CD4-positive, CD25-positive, alpha-beta regulatory T cell (primary cell): Measurements from ENCODE around the gene AFG1L. TPM values are rescaled to one million over a fixed set of nuclear protein-coding genes. Genes with fewer than 3 reads are reported as not detected.
"Not testable (repeated sequence)": the region's sequence is repeated elsewhere in the genome, so short reads cannot be mapped to it uniquely, and the experiment has no call there.

Source experiments
- ATAC-seq, 2 donors: fragments of 150-1000 bp; cut with Tn5 transposase; one replicate each; pipeline ENCODE4 v1.10.0; 2021; ENCODE audit warnings: low read depth in 2 of 2, moderate number of reproducible peaks in 2 of 2, moderate library complexity in 1 of 2
- DNase-seq, 3 donors: peaks; one replicate each; pipeline versions ENCODE4 v3.0.0 to v3.0.0-alpha.2; 2012 to 2022; ENCODE audit warnings: mixed read lengths in 1 of 3
- H3K27ac ChIP-seq: one replicate; pipeline ENCODE4 v1.7.0; 2013; ENCODE audit warnings: mild to moderate bottlenecking, low read length; ENCODE audit not compliant: insufficient read depth, poor library complexity, severe bottlenecking
- H3K27me3 ChIP-seq: one replicate; pipeline ENCODE4 v1.7.0; 2013; ENCODE audit warnings: low read length; ENCODE audit not compliant: control insufficient read depth, insufficient read depth
- H3K36me3 ChIP-seq: one replicate; pipeline ENCODE4 v1.7.0; 2013; ENCODE audit warnings: mild to moderate bottlenecking, low read length, moderate library complexity; ENCODE audit not compliant: control insufficient read depth, insufficient read depth
- H3K4me1 ChIP-seq: 2 replicates; pipeline ENCODE4 v1.7.0; 2013; ENCODE audit warnings: mild to moderate bottlenecking, low read length; ENCODE audit not compliant: insufficient read depth, control insufficient read depth, poor library complexity, severe bottlenecking
- H3K4me3 ChIP-seq: one replicate; pipeline ENCODE4 v1.7.0; 2013; ENCODE audit warnings: low read depth, mild to moderate bottlenecking, low read length, moderate library complexity
- H3K9me3 ChIP-seq, 2 experiments: 1 replicate in 1 of 2; 2 replicates in 1 of 2; pipeline ENCODE4 v1.7.0; 2013; ENCODE audit warnings: low read length in 2 of 2, mild to moderate bottlenecking in 1 of 2, moderate library complexity in 1 of 2; ENCODE audit not compliant: control insufficient read depth in 2 of 2
- H3K27ac Mint-ChIP-seq, 3 donors: one replicate each; pipeline ENCODE4 v1.8.0; 2020 to 2022; ENCODE audit warnings: mild to moderate bottlenecking in 3 of 3, mixed read lengths in 3 of 3, moderate library complexity in 2 of 3
- H3K27me3 Mint-ChIP-seq: one replicate; pipeline ENCODE4 v1.8.0; 2022; ENCODE audit warnings: mild to moderate bottlenecking, mixed read lengths
- H3K36me3 Mint-ChIP-seq: one replicate; pipeline ENCODE4 v1.8.0; 2020; ENCODE audit warnings: mixed read lengths
- H3K4me1 Mint-ChIP-seq, 4 donors: one replicate each; pipeline ENCODE4 v1.8.0; 2020 to 2022; ENCODE audit warnings: mixed read lengths in 4 of 4, mild to moderate bottlenecking in 1 of 4
- H3K4me3 Mint-ChIP-seq, 4 donors: one replicate each; pipeline ENCODE4 v1.8.0; 2020 to 2022; ENCODE audit warnings: mild to moderate bottlenecking in 4 of 4, mixed read lengths in 4 of 4, moderate library complexity in 3 of 4
- H3K9me3 Mint-ChIP-seq, 7 donors: one replicate each; pipeline ENCODE4 v1.8.0; 2020 to 2022; ENCODE audit warnings: mixed read lengths in 7 of 7, mild to moderate bottlenecking in 3 of 7, moderate library complexity in 2 of 7
- polyA plus RNA-seq, 4 donors: library from polyadenylated mRNA; unstranded; fragments of 300-500 nt; fragmentation: Illumina TruSeq; gene quantifications; one replicate each; pipeline ENCODE4 v1.2.3, GENCODE V29; 2021
- total RNA-seq: library from RNA; stranded (reverse); gene quantifications from one replicate; pipeline ENCODE4 v1.2.3, GENCODE V29; 2022

Gene AFG1L
- total and polyA plus RNA-seq, 5 donors from 2014 or later, result 0.55 to 4.4 (median 2.2) TPM

DNA sequence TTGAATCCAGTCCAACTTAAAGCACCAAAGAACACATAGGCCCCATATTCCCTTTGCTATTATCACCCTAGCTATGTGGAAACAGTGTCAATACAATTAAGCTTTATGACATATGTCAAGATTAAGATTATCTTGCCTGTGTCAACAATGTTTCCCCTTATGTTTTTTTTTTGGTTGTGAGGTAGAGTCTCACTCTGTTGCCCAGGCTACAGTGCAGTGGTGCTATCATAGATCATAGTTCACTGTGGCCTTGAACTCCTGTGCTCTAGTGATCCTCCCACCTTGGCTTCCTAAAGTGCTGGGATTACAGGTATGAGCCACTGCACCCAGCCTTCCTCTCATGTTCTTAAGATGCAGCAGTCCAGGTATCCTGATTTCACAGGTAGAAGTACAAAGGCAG is 17.8 kb downstream of the AFG1L start:
- no peak overlapping the region for H3K27ac Mint-ChIP-seq
- no peak overlapping the region for H3K4me3 Mint-ChIP-seq
- H3K27me3 ChIP-seq, result no peaks in the 10 kb centered on the region
- no peaks in the 10 kb centered on the region for H3K36me3 Mint-ChIP-seq
- DNase-seq (no peak), ATAC-seq (no peak)
- H3K4me1 Mint-ChIP-seq, result peaks cover 0 to 6% (median 1%) of the 10 kb centered on the region in 4 donors
- H3K9me3 ChIP-seq, result no peaks in the 10 kb centered on the region
- H3K27me3 Mint-ChIP-seq, result no peaks in the 10 kb centered on the region
- H3K4me3 ChIP-seq, result no peak overlapping the region
- no peaks in the 10 kb centered on the region for H3K36me3 ChIP-seq
- no peak overlapping the region for H3K27ac ChIP-seq
- no peaks in the 10 kb centered on the region for H3K4me1 ChIP-seq
- H3K9me3 Mint-ChIP-seq, result no peaks in the 10 kb centered on the region

DNA sequence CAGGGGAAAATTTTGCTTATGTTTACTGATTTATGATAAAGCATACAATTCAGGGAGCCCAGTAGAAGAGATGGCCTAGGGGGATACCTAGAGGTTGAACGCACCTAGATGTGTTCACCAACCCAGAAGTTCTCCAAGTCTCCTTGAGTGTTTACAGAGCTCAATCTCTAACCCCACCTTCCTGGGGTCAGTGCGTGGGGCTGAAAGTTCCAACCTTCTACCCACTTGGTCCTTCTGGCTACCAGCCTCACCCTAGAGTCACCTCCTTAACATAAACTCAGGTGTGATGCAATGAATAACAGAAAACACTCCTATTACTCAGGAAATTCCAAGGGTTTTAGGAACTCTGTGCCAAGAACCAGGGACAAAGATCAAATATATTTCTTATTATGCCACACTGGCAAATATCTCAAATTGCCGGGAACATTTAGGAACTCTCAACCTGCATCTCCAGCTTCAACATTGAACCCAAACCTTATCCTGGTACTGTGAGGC is 26.4 kb downstream of the AFG1L start:
- ATAC-seq (no peak), DNase-seq (no peak)
- Histone ChIP-seq H3K9me3 (no peaks in the 10 kb centered on the region), H3K4me1 (no peaks in the 10 kb centered on the region), H3K27ac (no peak overlapping the region), H3K27me3 (no peaks in the 10 kb centered on the region), H3K36me3 (no peaks in the 10 kb centered on the region), H3K4me3 (no peak overlapping the region)
- Mint-ChIP-seq H3K4me3 (no peak overlapping the region), H3K36me3 (peaks cover 12% of the 10 kb centered on the region), H3K9me3 (no peaks in the 10 kb centered on the region), H3K27me3 (no peaks in the 10 kb centered on the region), H3K4me1 (no peaks in the 10 kb centered on the region), H3K27ac (no peak overlapping the region)

DNA sequence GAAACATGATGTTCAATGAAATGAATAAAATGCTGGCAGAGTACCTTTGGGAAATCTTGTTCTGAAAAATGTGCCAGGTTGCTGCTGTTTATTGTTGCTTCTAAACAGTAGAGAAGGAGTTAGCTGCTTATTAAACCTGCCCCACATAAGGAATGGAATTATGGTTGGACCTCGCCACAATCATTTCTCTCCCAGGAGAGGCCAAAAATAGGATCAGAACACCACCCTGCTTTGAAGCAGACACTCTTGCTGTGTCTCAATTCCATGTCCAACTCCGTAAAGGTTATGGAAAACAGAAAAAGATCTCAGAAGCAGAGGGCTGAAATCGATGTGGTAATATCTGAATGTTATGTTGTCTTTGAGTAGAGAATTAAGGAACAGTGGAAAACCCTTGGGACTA is 27.9 kb downstream of the AFG1L start:
- Mint-ChIP-seq H3K36me3 (peaks cover 24% of the 10 kb centered on the region), H3K4me1 (no peaks in the 10 kb centered on the region), H3K27ac (no peak overlapping the region), H3K4me3 (no peak overlapping the region), H3K27me3 (no peaks in the 10 kb centered on the region), H3K9me3 (no peaks in the 10 kb centered on the region)
- Histone ChIP-seq H3K27ac (no peak overlapping the region), H3K4me1 (no peaks in the 10 kb centered on the region), H3K27me3 (no peaks in the 10 kb centered on the region), H3K4me3 (no peak overlapping the region), H3K9me3 (no peaks in the 10 kb centered on the region), H3K36me3 (peaks cover 5% of the 10 kb centered on the region)
- DNase-seq (no peak), ATAC-seq (no peak)

DNA sequence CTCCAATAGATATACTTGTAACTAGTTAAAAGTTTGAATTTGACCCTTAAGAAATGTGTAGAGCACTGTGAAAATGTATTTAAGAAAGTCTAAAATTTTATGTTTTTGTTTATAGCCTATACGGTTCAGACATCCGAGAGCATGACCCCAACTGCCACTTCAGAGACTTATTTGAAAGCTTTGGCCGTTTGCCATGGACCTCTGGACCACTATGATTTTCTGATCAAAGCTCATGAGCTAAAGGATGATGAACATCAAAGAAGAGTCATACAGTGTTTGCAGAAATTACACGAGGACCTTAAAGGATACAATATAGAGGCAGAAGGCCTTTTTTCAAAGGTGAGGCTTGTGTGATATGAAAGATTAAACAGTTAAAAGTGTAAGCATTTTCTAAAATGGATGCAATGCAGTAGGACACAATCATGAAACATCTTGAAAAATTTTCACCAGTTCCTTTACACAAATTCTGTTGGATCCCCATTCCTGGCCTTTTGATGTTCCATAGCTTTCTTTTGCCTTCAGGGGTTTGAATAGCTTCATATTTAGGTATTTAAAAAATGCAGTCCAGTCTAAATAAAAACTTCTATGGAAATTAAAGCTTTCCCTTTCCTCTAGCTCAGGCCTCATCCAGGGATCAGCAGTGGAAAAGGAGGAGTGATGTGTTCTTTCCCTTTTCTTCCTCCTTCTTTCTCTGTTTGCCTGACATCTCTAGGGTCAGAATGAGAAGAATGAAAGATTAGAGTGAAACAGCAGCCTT is 29.0 kb downstream of the AFG1L start:
- no peaks in the 10 kb centered on the region for H3K4me1 Mint-ChIP-seq
- Histone ChIP-seq H3K9me3 (no peaks in the 10 kb centered on the region), H3K4me3 (no peak overlapping the region), H3K27me3 (no peaks in the 10 kb centered on the region), H3K36me3 (peaks cover 7% of the 10 kb centered on the region), H3K27ac (no peak overlapping the region), H3K4me1 (no peaks in the 10 kb centered on the region)
- H3K9me3 Mint-ChIP-seq, result no peaks in the 10 kb centered on the region
- peaks cover 30% of the 10 kb centered on the region for H3K36me3 Mint-ChIP-seq
- DNase-seq (no peak), ATAC-seq (no peak)
- H3K27ac Mint-ChIP-seq, result no peak overlapping the region
- no peak overlapping the region for H3K4me3 Mint-ChIP-seq
- no peaks in the 10 kb centered on the region for H3K27me3 Mint-ChIP-seq

DNA sequence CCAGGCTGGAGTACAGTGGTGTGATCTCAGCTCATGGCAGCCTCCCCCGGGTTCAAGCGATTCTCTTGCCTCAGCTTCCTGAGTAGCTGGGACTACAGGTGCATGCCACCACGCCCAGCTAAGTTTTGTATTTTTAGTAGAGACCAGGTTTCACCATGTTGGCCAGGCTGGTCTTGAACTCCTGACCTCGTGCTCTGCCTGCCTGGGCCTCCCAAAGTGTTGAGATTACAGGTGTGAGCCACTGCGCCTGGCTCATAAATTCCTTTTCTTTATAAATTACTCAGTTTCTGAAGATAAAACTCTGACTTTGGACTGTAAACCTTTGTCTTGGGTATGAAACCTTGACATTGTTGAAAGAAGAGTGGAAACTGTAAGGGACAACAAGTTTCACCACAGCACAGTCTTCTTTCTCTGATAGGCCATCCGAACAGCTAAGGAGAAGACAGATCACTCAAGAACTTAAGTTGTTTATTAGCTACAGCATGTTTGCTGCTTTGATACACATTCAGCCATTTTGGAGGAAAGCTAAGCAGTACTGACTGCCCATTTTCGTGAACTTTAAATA is 35.4 kb downstream of the AFG1L start:
- H3K9me3 Mint-ChIP-seq, H3K27ac Mint-ChIP-seq: not testable (repeated sequence)

DNA sequence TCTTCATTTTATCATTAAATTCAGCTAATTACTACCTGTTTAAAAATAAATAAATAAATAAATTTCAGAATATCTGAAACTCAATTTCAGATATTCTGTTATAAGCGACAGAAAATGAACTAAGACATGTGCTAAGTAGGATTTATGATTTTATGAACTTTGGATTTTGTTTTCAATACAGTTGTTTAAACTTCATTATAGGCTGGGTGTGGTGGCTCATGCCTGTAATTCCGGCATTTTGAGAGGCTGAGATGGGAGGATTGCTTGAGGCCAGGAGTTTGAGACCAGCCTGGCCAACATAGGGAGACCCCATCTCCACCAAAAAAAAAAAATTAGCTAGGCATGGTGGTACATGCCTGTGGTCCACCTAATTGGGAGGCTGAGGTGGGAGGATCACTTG is 36.0 kb downstream of the AFG1L start:
- DNase-seq, result no peak
- Histone ChIP-seq H3K27me3 (no peaks in the 10 kb centered on the region), H3K36me3 (peaks cover 7% of the 10 kb centered on the region), H3K4me3 (no peak overlapping the region), H3K27ac (no peak overlapping the region), H3K4me1 (no peaks in the 10 kb centered on the region), H3K9me3 (no peaks in the 10 kb centered on the region)
- H3K9me3 Mint-ChIP-seq, result peaks cover 0 to 1% (median 0%) of the 10 kb centered on the region in 7 donors
- no peak overlapping the region for H3K4me3 Mint-ChIP-seq
- peaks cover 27% of the 10 kb centered on the region for H3K36me3 Mint-ChIP-seq
- H3K4me1 Mint-ChIP-seq, result peaks cover 0 to 4% (median 0%) of the 10 kb centered on the region in 4 donors
- no peak for ATAC-seq
- H3K27ac Mint-ChIP-seq, result no peak overlapping the region
- H3K27me3 Mint-ChIP-seq, result no peaks in the 10 kb centered on the region

More for the DNA sequence above, 35.4 kb downstream of the AFG1L start:
- ATAC-seq, DNase-seq, H3K27me3 Mint-ChIP-seq, H3K36me3 ChIP-seq, H3K4me1 Mint-ChIP-seq, H3K4me1 ChIP-seq, H3K4me3 ChIP-seq, H3K9me3 ChIP-seq, H3K4me3 Mint-ChIP-seq, H3K27me3 ChIP-seq, H3K27ac ChIP-seq: not testable (repeated sequence)
- H3K36me3 Mint-ChIP-seq, result peaks cover 27% of the 10 kb centered on the region

DNA sequence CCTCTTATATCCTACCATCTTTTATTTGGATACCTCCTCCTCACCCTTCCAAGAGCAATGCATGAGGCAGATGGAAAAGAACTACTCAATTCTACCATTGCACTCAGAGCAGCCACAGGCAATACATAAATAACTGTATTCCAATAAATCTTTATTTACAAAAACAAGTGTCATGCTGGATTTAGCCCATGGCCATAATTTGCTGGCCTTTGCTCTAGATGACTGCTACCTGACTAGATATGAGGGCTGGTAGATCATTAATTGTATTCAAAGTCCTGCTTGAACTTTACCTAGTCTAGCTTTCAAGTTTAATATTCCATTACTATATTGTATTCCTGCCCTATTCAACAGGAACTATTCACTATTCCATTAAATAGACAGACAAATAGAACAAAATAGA is 37.1 kb downstream of the AFG1L start:
- ATAC-seq (no peak), DNase-seq (no peak)
- Histone ChIP-seq H3K9me3 (no peaks in the 10 kb centered on the region), H3K27me3 (no peaks in the 10 kb centered on the region), H3K36me3 (peaks cover 7% of the 10 kb centered on the region), H3K4me1 (no peaks in the 10 kb centered on the region), H3K4me3 (no peak overlapping the region), H3K27ac (no peak overlapping the region)
- Mint-ChIP-seq H3K36me3 (peaks cover 21% of the 10 kb centered on the region), H3K4me3 (no peak overlapping the region), H3K9me3 (peaks cover 0 to 1% (median 0%) of the 10 kb centered on the region in 7 donors), H3K27ac (peak overlapping the region in 1 of 3 donors; percentile 54), H3K4me1 (peaks cover 0 to 4% (median 0%) of the 10 kb centered on the region in 4 donors), H3K27me3 (no peaks in the 10 kb centered on the region)

DNA sequence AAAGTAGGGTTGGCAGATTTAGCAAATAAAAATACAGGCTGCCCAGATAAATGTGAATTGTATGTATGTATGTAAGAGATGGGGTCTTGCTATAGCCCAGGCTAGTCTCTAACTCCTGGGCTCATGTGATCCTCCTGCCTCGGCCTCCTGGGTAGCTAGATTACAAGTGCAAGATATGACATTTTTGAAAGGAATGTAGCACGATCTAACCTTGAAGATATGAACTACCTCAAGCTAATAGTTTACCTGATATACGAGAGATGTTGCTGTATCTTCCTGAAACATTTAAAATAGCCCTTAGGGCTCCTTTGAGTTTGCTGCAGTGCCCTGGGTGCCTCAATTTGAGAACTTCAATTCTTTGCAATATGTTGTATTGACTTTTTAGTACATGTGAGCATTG is 42.1 kb downstream of the AFG1L start:
- no peak overlapping the region for H3K4me3 Mint-ChIP-seq

More for the DNA sequence above, 42.1 kb downstream of the AFG1L start:
- no peaks in the 10 kb centered on the region for H3K27me3 ChIP-seq
- H3K27me3 Mint-ChIP-seq, result no peaks in the 10 kb centered on the region
- H3K27ac Mint-ChIP-seq, result no peak overlapping the region
- DNase-seq, result no peak
- H3K27ac ChIP-seq, result no peak overlapping the region
- H3K36me3 ChIP-seq, result no peaks in the 10 kb centered on the region
- H3K9me3 ChIP-seq, result no peaks in the 10 kb centered on the region
- no peak overlapping the region for H3K4me3 ChIP-seq
- peaks cover 0 to 1% (median 0%) of the 10 kb centered on the region in 4 donors for H3K4me1 Mint-ChIP-seq
- ATAC-seq, result no peak
- H3K4me1 ChIP-seq, result no peaks in the 10 kb centered on the region
- no peaks in the 10 kb centered on the region for H3K9me3 Mint-ChIP-seq
- H3K36me3 Mint-ChIP-seq, result peaks cover 14% of the 10 kb centered on the region
